ENCODE data around the gene ITPA.
"Not testable (repeated sequence)": the region's sequence is repeated elsewhere in the genome, so short reads cannot be mapped to it uniquely, and the experiment has no call there.

ITPA gene

GRCh38 chr20:3173610-3174441, 35.5 kb upstream of the ITPA start:
- peak; percentile 94 for DNase-seq (ENCODE audit: low spot score)

GRCh38 chr20:3174442-3175261, 34.6 kb upstream of the ITPA start:
- DNase-seq (ENCODE audit: low spot score), result no peak

- DNase-seq (ENCODE audit: low spot score), result no peak
Observed at GRCh38 chr20:3175270-3175669, 34.0 kb upstream of the ITPA start.

GRCh38 chr20:3177746-3178485, 31.4 kb upstream of the ITPA start:
- no peak for DNase-seq (ENCODE audit: low spot score)

GRCh38 chr20:3180319-3180718, 29.0 kb upstream of the ITPA start:
- no peak for DNase-seq (ENCODE audit: low spot score)

GRCh38 chr20:3181270-3181669, 28.0 kb upstream of the ITPA start:
- DNase-seq (ENCODE audit: low spot score), result no peak

GRCh38 chr20:3182429-3182828, 26.9 kb upstream of the ITPA start:
- DNase-seq (ENCODE audit: low spot score), result not testable (repeated sequence)

- DNase-seq (ENCODE audit: low spot score), result no peak
Observed at GRCh38 chr20:3183896-3184612, 25.2 kb upstream of the ITPA start.

GRCh38 chr20:3187861-3188260, 21.4 kb upstream of the ITPA start:
- DNase-seq (ENCODE audit: low spot score), result not testable (repeated sequence)

- DNase-seq (ENCODE audit: low spot score), result no peak
Observed at GRCh38 chr20:3188823-3189413, 20.4 kb upstream of the ITPA start.

- no peak for DNase-seq (ENCODE audit: low spot score)
Observed at GRCh38 chr20:3189561-3190131, 19.7 kb upstream of the ITPA start.

GRCh38 chr20:3190681-3191111, 18.6 kb upstream of the ITPA start:
- no peak for DNase-seq (ENCODE audit: low spot score)

- DNase-seq (ENCODE audit: low spot score), result no peak
Observed at GRCh38 chr20:3192226-3193015, 16.9 kb upstream of the ITPA start.

GRCh38 chr20:3193806-3194616, 15.3 kb upstream of the ITPA start:
- no peak for DNase-seq (ENCODE audit: low spot score)

GRCh38 chr20:3194617-3195280, 14.5 kb upstream of the ITPA start:
- no peak for DNase-seq (ENCODE audit: low spot score)

GRCh38 chr20:3195590-3196237, 13.6 kb upstream of the ITPA start:
- DNase-seq (ENCODE audit: low spot score), result no peak

GRCh38 chr20:3199206-3199605, 10.1 kb upstream of the ITPA start:
- DNase-seq (ENCODE audit: low spot score), result no peak

All from germinal center (tissue), 1 donor.